ENCODE results near the gene UROC1.

UROC1 gene

DNA sequence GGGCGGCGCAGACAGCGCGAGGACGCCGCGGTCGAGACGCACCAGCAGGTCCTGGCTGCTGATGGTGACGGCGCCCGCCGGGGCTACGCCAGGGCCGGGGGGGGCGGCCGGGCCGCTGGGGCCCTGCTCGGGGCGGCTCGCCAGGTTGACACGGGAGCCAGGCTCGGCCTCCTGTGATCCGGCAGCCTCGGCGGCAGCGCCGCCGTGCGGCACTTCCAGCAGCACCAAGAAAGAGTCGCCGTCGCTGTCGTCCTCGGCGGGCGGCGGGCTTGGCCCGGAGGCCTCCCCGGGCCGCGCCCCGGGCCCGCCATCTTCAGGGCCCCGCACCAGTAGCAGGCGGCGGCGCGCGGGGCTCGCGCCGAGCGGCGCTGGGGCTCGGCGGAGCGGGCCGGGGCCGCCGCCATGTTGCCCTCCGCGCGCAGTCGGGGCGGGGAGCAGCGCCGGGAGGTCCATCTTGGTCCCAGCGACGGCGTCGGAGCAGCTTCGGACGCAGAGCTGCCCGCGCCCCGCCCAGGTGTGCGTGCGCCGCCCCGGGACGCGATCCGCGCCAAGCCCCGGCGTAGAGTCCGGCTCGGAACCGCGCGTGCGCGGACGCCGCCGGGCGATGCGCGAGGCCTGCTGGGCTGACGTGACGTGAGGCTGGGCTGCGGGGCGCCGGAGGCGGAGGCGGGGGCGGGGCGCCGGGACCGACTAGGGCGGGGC, 42.0 kb downstream of the UROC1 start, which contains the start of gene ZXDC:
Gene ZXDC, minus strand, starts transcription at position 479 of the 702 bp plus-strand sequence. Its CDS starts 26 bp downstream, at position 453.
- peak within 1 kb of the TSS; percentile 88 for H3K27ac ChIP-seq (replicated peaks)
- TF ChIP-seq SPI1 (IDR thresholded peaks at IDR 0.05; ENCODE audit: borderline replicate concordance, low read depth): no peak
- TF ChIP-seq, protein P1, sequence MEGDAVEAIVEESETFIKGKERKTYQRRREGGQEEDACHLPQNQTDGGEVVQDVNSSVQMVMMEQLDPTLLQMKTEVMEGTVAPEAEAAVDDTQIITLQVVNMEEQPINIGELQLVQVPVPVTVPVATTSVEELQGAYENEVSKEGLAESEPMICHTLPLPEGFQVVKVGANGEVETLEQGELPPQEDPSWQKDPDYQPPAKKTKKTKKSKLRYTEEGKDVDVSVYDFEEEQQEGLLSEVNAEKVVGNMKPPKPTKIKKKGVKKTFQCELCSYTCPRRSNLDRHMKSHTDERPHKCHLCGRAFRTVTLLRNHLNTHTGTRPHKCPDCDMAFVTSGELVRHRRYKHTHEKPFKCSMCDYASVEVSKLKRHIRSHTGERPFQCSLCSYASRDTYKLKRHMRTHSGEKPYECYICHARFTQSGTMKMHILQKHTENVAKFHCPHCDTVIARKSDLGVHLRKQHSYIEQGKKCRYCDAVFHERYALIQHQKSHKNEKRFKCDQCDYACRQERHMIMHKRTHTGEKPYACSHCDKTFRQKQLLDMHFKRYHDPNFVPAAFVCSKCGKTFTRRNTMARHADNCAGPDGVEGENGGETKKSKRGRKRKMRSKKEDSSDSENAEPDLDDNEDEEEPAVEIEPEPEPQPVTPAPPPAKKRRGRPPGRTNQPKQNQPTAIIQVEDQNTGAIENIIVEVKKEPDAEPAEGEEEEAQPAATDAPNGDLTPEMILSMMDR (IDR thresholded peaks at IDR 0.05; ENCODE audit: insufficient read depth, low read length): peak; percentile 19
- no peak for TF ChIP-seq GABPA (IDR thresholded peaks at IDR 0.05; ENCODE audit: low read depth)
- 0 out of 2 replicates have a peak, but pooled peaks have one; percentile 51 for TF ChIP-seq POLR2AphosphoS5 (IDR thresholded peaks at IDR 0.05; ENCODE audit: low read depth)
- TF ChIP-seq, protein P2, sequence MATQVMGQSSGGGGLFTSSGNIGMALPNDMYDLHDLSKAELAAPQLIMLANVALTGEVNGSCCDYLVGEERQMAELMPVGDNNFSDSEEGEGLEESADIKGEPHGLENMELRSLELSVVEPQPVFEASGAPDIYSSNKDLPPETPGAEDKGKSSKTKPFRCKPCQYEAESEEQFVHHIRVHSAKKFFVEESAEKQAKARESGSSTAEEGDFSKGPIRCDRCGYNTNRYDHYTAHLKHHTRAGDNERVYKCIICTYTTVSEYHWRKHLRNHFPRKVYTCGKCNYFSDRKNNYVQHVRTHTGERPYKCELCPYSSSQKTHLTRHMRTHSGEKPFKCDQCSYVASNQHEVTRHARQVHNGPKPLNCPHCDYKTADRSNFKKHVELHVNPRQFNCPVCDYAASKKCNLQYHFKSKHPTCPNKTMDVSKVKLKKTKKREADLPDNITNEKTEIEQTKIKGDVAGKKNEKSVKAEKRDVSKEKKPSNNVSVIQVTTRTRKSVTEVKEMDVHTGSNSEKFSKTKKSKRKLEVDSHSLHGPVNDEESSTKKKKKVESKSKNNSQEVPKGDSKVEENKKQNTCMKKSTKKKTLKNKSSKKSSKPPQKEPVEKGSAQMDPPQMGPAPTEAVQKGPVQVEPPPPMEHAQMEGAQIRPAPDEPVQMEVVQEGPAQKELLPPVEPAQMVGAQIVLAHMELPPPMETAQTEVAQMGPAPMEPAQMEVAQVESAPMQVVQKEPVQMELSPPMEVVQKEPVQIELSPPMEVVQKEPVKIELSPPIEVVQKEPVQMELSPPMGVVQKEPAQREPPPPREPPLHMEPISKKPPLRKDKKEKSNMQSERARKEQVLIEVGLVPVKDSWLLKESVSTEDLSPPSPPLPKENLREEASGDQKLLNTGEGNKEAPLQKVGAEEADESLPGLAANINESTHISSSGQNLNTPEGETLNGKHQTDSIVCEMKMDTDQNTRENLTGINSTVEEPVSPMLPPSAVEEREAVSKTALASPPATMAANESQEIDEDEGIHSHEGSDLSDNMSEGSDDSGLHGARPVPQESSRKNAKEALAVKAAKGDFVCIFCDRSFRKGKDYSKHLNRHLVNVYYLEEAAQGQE (IDR thresholded peaks at IDR 0.05; ENCODE audit: insufficient replicate concordance, low read depth): no peak
- no peaks in the 10 kb centered on the region for H3K27me3 ChIP-seq (ENCODE audit: insufficient read depth, poor library complexity, severe bottlenecking)

DNA sequence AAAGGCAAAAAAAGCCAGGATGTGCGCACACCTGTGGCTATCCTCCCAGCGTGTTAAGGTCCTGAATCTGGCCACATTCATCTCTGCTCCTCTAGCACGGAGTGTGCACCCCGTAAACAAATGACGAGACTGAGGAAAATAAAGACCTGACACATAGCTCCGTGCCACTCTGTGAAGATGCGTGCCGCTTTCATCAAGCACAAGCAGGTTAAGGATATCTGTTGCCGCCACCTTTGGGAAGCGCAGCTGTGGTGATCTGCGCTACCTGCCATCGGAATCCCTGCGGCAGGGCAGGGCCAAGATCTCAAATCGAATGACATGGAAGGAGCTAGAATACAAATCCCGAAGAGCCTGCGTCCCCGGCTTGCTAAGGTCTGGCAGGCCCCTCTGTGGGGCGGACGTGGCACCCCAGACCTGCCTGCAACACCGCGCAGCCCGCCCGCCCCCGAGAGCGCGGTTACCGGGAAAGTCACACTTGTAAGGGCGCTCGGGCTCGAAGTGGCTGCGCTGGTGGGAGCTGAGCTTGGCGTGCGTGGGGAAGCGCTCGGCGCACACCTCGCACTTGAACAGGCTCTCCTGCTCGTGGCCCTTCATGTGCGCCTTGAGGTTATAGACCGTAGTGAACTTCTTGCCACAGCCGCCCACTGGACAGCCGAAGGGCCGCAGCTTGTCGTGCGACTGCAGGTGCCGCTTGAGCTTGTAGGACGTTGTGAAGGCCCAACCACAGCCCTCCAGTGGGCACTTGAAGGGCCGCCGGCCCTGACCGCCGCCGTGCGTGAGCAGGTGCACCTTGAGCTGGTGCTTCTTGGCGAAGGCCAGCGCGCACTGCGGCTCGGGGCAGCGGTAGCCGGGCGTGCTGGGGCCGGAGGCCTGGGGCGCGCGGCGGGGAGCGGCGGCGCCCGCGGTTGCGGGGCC, 42.8 kb downstream of the UROC1 start:
- Histone ChIP-seq H3K4me3 (replicated peaks; ENCODE audit: insufficient read depth, low read length) (peak overlapping the region; percentile 75), H3K27ac (replicated peaks) (peak overlapping the region; percentile 88), H3K27me3 (ENCODE audit: insufficient read depth, poor library complexity, severe bottlenecking) (no peaks in the 10 kb centered on the region)
- 0 out of 2 replicates have a peak, but pooled peaks have one; percentile 21 for TF ChIP-seq POLR2AphosphoS5 (IDR thresholded peaks at IDR 0.05; ENCODE audit: low read depth)
- TF ChIP-seq, protein P1 (IDR thresholded peaks at IDR 0.05; ENCODE audit: insufficient read depth, low read length): no peak
- peak in 1 of 2 experiments; percentile 41 for DNase-seq (ENCODE audit: low read depth in 1 of 2, low spot score in 1 of 2)

More for the DNA sequence above, 42.0 kb downstream of the UROC1 start, which contains the start of gene ZXDC:
- DNase-seq (ENCODE audit: low read depth in 1 of 2, low spot score in 1 of 2): peak; percentile 86 to 88
- H3K4me3 ChIP-seq (replicated peaks; ENCODE audit: insufficient read depth, low read length): peak within 1 kb of the TSS; percentile 75

- TF ChIP-seq, protein P2 (IDR thresholded peaks at IDR 0.05; ENCODE audit: insufficient replicate concordance, low read depth): no peak
- TF ChIP-seq POLR2AphosphoS5 (IDR thresholded peaks at IDR 0.05; ENCODE audit: low read depth) (no peak), SPI1 (IDR thresholded peaks at IDR 0.05; ENCODE audit: borderline replicate concordance, low read depth) (no peak), GABPA (IDR thresholded peaks at IDR 0.05; ENCODE audit: low read depth) (no peak)
- TF ChIP-seq, protein P1 (IDR thresholded peaks at IDR 0.05; ENCODE audit: insufficient read depth, low read length): no peak
- peak; percentile 36 to 51 for DNase-seq (ENCODE audit: low read depth in 1 of 2, low spot score in 1 of 2)
- Histone ChIP-seq H3K27ac (replicated peaks) (peak overlapping the region; percentile 88), H3K27me3 (ENCODE audit: insufficient read depth, poor library complexity, severe bottlenecking) (no peaks in the 10 kb centered on the region), H3K4me3 (replicated peaks; ENCODE audit: insufficient read depth, low read length) (peak overlapping the region; percentile 75)
Observed at GRCh38 chr3:126473292-126474168, 44.0 kb downstream of the UROC1 start.

Measured in HL-60 (cell line).